ENCODE data around the gene SPON1.

GRCh38 chr11:14304601-14305000 lies 342.1 kb downstream of the SPON1 start:
- TF ChIP-seq CTCF (IDR thresholded peaks at IDR 0.05) (no peak), POLR2A (IDR thresholded peaks at IDR 0.05) (no peak)
